Transverse colon (tissue), 4 donors: ENCODE results near the gene ALDH9A1.

Source experiments
- CTCF ChIP-seq, 5 experiments: fragments of 200-600 bp in 3 of 5; fragments of 450-650 bp in 2 of 5; sonication (generic) in 3 of 5; IDR thresholded peaks; 1 replicate in 2 of 5; 2 replicates in 3 of 5; pipeline ENCODE4 v1.5.1; 2016 to 2017; ENCODE audit warnings: antibody characterized with exemption in 5 of 5, inconsistent platforms in 3 of 5, mild to moderate bottlenecking in 2 of 5, moderate library complexity in 1 of 5
- EP300 ChIP-seq: sonication (generic); formaldehyde crosslinking; IDR thresholded peaks from one replicate; pipeline ENCODE4 v1.6.1; 2017; ENCODE audit warnings: antibody characterized with exemption, low read depth
- POLR2A ChIP-seq: fragments of 450-650 bp; IDR thresholded peaks from one replicate; pipeline ENCODE4 v1.6.1; 2016; ENCODE audit warnings: antibody characterized with exemption, mild to moderate bottlenecking, moderate library complexity
- POLR2AphosphoS5 ChIP-seq, 3 donors: sonication (generic); formaldehyde crosslinking; IDR thresholded peaks; one replicate each; pipeline ENCODE4 v1.6.1; 2016; ENCODE audit warnings: antibody characterized with exemption in 3 of 3

- TF ChIP-seq POLR2A, result no peak
- no peak for TF ChIP-seq POLR2AphosphoS5 (IDR thresholded peaks at IDR 0.05)
- no peak for TF ChIP-seq CTCF (IDR thresholded peaks at IDR 0.05)
- no peak for TF ChIP-seq EP300
These were observed 69.2 kb downstream of the ALDH9A1 start for GRCh38 chr1:165629151-165629550.
